ENCODE measurements around the gene ANKRD55. TPM values are rescaled to one million over a fixed set of nuclear protein-coding genes. Genes with fewer than 3 reads are reported as not detected.

ANKRD55 gene
- total RNA-seq, result not detected

DNA sequence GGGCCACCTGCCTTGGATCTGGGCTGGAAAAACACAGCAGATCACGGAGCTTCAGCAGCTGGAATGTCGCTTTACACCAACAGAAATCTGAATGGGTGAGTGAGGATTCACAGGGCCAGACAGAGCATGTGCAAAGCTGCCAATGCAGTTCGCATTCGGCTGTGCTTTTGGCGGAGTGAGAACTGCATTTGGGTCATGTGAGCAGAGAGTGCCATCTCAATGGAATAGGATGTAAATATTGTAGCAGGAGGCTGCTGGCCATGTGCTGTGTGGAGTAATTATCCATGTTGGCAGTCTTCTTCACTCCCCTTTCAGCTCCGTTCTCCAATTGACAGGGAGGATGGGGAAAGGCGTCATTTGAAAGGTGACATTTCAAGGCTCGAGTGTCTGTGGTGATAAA lies at the start of gene ANKRD55:
Gene ANKRD55 (minus strand): TSS at position 101 of the 400 bp plus-strand sequence. CDS start 417 bp downstream, outside the sequence.
- TF ChIP-seq, protein P1, sequence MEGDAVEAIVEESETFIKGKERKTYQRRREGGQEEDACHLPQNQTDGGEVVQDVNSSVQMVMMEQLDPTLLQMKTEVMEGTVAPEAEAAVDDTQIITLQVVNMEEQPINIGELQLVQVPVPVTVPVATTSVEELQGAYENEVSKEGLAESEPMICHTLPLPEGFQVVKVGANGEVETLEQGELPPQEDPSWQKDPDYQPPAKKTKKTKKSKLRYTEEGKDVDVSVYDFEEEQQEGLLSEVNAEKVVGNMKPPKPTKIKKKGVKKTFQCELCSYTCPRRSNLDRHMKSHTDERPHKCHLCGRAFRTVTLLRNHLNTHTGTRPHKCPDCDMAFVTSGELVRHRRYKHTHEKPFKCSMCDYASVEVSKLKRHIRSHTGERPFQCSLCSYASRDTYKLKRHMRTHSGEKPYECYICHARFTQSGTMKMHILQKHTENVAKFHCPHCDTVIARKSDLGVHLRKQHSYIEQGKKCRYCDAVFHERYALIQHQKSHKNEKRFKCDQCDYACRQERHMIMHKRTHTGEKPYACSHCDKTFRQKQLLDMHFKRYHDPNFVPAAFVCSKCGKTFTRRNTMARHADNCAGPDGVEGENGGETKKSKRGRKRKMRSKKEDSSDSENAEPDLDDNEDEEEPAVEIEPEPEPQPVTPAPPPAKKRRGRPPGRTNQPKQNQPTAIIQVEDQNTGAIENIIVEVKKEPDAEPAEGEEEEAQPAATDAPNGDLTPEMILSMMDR (IDR thresholded peaks at IDR 0.05; ENCODE audit: low read depth), result no peak

DNA sequence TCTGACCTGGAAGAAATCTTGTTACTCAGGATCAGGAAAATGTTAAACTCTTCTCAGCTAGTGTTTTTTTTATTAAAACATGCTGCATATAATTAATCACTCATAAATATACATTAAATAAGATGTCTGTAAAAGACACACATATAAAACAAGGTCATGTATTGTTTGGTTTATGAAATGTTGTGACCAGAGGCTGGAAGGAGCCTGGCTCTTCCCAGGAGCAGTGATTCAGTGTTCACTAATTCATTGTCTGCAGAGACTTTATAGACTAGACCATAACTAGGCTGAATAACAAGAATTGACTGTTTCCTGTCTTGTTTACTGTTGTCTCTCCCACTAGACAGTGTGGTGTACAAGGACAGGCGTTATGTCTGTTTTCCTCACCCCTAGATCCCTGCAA lies 49.1 kb upstream of the ANKRD55 start:
- TF ChIP-seq, protein P1 (IDR thresholded peaks at IDR 0.05; ENCODE audit: low read depth), result no peak

DNA sequence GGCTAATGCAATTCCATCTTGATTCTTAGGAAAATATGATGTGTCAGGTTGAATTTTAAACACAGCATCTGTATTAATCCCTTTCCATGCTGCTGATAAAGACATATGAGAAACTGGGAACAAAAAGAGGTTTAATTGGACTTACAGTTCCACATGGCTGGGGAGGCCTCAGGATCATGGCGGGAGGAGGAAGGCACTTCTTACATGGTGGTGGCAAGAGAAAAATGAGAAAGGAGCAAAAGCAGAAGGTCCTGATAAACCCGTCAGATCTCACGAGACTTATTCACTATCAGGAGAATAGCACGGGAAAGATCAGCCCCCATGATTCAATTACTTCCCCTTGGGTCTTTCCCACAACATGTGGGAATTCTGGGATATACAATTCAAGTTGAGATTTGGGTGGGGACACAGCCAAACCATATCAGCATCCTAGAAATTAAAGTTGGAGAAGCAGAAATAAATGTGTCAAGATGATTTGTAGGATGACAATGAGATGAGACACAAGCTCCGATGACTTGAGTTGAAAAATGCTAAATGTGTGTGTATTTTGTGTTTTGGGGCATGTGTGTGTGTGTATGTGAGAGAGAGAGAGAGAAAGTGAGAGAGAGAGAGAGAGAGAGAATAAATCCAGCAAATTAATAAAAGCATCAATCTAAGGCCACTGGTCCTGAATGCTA lies 48.5 kb upstream of the ANKRD55 start:
- TF ChIP-seq, protein P1 (IDR thresholded peaks at IDR 0.05; ENCODE audit: low read depth), result no peak

DNA sequence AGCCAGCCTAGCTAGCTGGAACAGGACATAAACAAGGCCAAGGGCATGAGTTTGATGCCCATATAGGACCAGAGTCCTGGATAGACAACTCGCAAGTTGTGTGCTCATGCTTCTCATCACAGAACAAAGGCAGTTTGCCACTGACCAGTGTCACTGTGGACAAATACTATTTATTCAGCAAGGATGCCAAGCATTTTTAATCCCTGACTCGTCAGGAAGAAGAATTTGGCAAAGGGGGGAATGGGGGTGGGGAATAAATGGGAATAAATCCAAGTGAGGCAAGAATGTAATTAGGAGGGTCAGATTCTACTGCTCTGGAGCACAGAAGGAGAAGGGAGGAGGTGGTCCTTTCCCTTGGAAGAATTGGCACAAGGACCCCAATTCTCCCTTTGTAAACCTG lies 46.8 kb upstream of the ANKRD55 start:
- TF ChIP-seq, protein P1 (IDR thresholded peaks at IDR 0.05; ENCODE audit: low read depth), result no peak

DNA sequence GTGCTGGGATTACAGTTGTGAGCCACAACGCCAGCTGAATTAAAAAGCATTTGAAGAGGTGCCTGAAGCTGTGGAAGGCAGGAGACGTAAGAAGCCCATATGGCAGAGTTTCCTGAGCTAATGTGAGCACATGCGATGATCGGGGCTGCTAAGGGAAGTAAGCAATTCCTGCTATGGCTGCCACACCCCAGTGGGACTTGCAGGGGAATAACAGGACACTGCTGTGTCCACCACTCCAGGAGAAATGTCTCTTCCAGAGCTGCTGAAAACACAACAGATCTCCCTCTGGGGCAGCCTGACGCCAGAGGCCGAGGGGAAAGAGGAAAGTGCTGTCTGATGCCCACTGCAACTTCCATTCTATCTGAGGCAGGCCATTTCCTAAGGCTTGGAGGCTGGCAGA lies 46.2 kb upstream of the ANKRD55 start:
- TF ChIP-seq, protein P1 (IDR thresholded peaks at IDR 0.05; ENCODE audit: low read depth), result no peak

DNA sequence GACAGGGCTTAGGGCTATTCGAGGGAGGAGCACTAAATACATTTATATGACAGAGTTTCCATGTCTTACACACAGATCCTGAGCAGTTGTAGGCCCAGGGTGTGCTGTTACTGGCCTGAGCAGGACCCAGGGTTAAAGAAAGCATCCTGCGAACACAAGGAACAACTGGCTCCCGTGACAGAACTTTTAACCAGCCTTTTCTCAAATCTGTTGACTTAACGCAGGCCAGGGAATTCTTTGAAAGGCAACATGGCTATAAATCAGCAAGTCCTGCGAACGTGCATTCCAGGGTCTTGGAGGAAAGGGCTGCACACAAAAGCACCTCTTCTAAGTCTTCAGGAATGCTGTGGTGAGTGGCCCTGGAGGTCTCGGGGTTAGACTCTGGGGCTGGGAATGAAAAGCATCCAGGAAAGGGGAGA lies 45.2 kb upstream of the ANKRD55 start:
- TF ChIP-seq, protein P1 (IDR thresholded peaks at IDR 0.05; ENCODE audit: low read depth), result no peak

DNA sequence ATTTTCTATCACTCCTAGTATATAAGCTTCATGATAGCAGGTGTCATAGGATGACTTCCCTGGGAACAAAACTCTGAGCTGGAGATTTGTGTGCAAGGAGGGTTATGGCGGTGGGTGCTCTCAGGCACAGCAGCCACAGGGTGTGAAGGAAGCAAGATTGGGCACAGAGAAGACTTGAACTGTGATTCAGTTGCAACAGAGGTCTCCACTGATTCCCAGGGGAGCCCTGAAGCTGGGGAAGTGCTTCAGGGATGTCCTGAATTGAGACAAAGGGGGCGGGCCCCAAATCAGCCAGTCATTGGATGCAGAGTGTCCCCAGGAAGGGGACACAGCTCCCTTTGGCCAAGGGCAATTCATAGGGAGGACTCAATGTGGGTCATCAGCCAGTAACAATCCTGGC lies 44.4 kb upstream of the ANKRD55 start:
- TF ChIP-seq, protein P1 (IDR thresholded peaks at IDR 0.05; ENCODE audit: low read depth), result no peak

All from subcutaneous adipose tissue (tissue), 4 donors.